Upper lobe of right lung (tissue), 1 donor: Measurements from ENCODE around the gene OCSTAMP. TPM values are rescaled to one million over a fixed set of nuclear protein-coding genes. Genes with fewer than 3 reads are reported as not detected.

Experiments used
- ATAC-seq: fragments of 200-7000 bp; cut with Tn5 transposase; one replicate; pipeline ENCODE4 v1.9.1; 2020; ENCODE audit warnings: mild to moderate bottlenecking, moderate library complexity
- DNase-seq: peaks from one replicate; pipeline ENCODE4 v3.0.0-alpha.2; 2020
- H3K27ac ChIP-seq: fragments of 200-600 bp; one replicate; pipeline ENCODE4 v1.8.0; 2022
- H3K27me3 ChIP-seq: fragments of 200-600 bp; one replicate; pipeline ENCODE4 v1.8.0; 2022; ENCODE audit warnings: mild to moderate bottlenecking
- H3K36me3 ChIP-seq: fragments of 200-600 bp; one replicate; pipeline ENCODE4 v1.8.0; 2022
- H3K4me1 ChIP-seq: fragments of 200-600 bp; one replicate; pipeline ENCODE4 v1.8.0; 2022
- H3K4me3 ChIP-seq: fragments of 200-600 bp; one replicate; pipeline ENCODE4 v1.8.0; 2022; ENCODE audit warnings: mild to moderate bottlenecking
- H3K9me3 ChIP-seq: fragments of 200-600 bp; one replicate; pipeline ENCODE4 v1.8.0; 2022
- intact Hi-C: fragments of 100-400 bp; cut with DNase I; formaldehyde crosslinking; loops from one replicate; pipeline ENCODE4 v1.11.0; 2022
- total RNA-seq: library from RNA; stranded (reverse); fragmentation: NEBNext Ultra II Directional; extraction: Animal tissue kit (Norgen Biotek cat#: 25700); gene quantifications from one replicate; pipeline ENCODE4 v1.2.1, GENCODE V29; 2021
- TF ChIP-seq, protein P1 (sequence below): fragments of 200-600 bp; IDR thresholded peaks from one replicate; pipeline ENCODE4 v1.8.0; 2022; ENCODE audit warnings: antibody characterized with exemption
- donor health status: DM: no; HTN: yes; CAD: no; lungs with severe emphysema.

The OCSTAMP gene
- total RNA-seq, 1 donor from 2014 or later, result 0.43 TPM

DNA sequence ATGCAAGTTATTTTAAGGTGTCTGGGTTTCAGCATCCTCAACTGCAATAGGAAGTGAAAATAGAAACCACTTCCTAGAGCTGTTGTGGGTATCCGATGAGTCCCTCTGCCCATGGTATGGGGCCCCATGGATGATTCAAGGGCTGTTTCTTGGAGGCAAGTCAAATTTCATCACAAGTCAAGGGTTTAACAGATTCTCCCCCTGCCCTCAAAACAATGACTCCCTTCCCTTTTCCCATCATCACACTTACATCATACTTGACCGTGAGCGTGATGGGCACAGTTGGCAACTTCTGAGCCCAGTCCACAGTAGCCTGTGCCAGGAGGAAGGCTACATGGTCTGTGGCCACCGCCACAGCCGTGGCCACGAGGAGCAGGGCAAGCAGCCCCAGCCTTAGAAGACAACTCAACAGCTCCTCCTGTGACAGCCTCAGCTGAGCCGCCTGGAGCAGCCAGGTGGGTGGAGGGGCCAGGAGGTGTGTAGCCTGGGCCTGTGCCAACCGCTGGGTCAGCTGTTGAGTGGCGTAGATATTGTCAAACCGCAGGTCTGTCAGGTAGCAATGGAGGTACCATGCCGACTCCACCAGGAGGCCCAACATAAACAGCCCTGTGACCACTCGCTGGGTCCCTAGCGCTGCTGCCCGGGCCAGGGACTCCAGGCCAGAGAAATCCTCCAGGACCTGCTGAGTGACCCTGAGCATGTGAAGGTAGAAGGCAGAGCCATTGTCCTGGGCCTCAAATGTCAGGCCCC is 5.2 kb downstream of the OCSTAMP start:
- intact Hi-C loops, result no loop called here
- peak; percentile 58 for ATAC-seq
- Histone ChIP-seq H3K4me3 (no peak overlapping the region), H3K36me3 (no peaks in the 10 kb centered on the region), H3K27ac (no peak overlapping the region), H3K9me3 (no peaks in the 10 kb centered on the region), H3K4me1 (no peaks in the 10 kb centered on the region), H3K27me3 (peaks cover 27% of the 10 kb centered on the region)
- DNase-seq, result no peak
- TF ChIP-seq, protein P1, sequence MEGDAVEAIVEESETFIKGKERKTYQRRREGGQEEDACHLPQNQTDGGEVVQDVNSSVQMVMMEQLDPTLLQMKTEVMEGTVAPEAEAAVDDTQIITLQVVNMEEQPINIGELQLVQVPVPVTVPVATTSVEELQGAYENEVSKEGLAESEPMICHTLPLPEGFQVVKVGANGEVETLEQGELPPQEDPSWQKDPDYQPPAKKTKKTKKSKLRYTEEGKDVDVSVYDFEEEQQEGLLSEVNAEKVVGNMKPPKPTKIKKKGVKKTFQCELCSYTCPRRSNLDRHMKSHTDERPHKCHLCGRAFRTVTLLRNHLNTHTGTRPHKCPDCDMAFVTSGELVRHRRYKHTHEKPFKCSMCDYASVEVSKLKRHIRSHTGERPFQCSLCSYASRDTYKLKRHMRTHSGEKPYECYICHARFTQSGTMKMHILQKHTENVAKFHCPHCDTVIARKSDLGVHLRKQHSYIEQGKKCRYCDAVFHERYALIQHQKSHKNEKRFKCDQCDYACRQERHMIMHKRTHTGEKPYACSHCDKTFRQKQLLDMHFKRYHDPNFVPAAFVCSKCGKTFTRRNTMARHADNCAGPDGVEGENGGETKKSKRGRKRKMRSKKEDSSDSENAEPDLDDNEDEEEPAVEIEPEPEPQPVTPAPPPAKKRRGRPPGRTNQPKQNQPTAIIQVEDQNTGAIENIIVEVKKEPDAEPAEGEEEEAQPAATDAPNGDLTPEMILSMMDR, result no peak

DNA sequence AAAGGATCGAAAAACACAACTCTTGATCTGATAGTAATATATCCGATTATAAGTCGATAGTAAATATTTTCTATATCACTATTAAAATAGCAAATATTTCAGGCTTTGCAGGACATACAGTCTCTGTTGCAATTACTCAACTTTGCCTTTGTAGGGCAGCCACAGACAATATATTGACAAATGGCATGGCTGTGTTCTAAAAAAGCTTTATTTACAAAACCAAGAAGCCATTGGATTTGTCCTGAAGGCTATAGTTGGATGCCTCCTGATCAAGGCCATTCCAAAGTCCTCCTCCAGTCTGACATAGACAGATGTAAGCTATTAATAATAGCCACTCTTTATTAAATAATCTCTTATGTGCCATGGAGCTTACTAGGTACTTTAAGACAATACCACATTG is 5.9 kb downstream of the OCSTAMP start:
- TF ChIP-seq, protein P1, result no peak
- DNase-seq (no peak), ATAC-seq (no peak)
- peaks cover 27% of the 10 kb centered on the region for H3K27me3 ChIP-seq
- intact Hi-C loops, result no loop called here
- H3K36me3 ChIP-seq, result no peaks in the 10 kb centered on the region
- H3K27ac ChIP-seq, result no peak overlapping the region
- H3K4me1 ChIP-seq, result no peaks in the 10 kb centered on the region
- no peaks in the 10 kb centered on the region for H3K9me3 ChIP-seq
- H3K4me3 ChIP-seq, result no peak overlapping the region

DNA sequence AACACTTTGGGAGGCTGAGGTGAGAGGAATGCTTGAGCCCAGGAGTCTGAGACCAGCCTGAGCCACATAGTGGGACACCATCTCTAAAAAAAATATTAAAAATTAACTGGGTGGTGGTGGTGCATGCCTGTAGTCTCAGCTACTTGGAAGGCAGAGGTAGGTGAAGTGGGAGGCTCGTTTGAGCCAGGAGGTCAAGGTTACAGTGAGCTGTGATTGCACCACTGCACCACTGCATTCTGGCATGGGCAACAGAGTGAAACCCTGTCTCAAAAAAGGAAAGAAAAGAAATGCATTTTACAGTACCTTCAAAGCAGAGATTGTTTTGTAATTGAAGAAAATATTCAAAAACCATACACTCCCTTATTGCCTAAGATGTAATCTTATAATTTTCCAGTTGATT is 6.5 kb downstream of the OCSTAMP start:
- Histone ChIP-seq H3K36me3 (no peaks in the 10 kb centered on the region), H3K27me3 (peaks cover 31% of the 10 kb centered on the region), H3K9me3 (no peaks in the 10 kb centered on the region), H3K4me3 (no peak overlapping the region), H3K4me1 (no peaks in the 10 kb centered on the region), H3K27ac (no peak overlapping the region)
- intact Hi-C loops, result no loop called here
- DNase-seq, result no peak
- no peak for ATAC-seq
- TF ChIP-seq, protein P1, result no peak

DNA sequence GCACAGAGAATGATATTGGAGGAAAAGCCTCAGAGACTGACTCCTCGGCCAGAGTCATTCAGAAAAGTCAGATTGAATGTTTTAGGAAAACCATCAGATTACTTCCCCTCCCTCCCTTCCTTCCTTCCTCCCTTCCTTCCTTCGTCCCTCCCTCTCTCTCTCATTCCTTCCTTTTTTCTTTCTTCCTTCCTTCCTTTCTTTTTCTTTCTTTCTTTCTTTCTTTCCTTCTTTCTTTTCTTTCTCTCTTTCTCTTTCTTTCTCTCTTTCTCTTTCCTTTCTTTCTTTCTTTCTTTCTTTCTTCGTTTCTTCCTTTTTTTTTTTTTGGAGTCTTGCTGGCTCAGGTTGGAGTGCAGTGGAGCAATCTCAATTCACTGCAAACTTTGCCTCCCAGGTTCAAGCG is 7.4 kb downstream of the OCSTAMP start:
- DNase-seq (no peak), ATAC-seq (no peak)
- H3K27ac ChIP-seq, result no peak overlapping the region
- no peaks in the 10 kb centered on the region for H3K9me3 ChIP-seq
- H3K4me1 ChIP-seq, result no peaks in the 10 kb centered on the region
- intact Hi-C loops, result no loop called here
- TF ChIP-seq, protein P1, result no peak
- peaks cover 36% of the 10 kb centered on the region for H3K27me3 ChIP-seq
- no peak overlapping the region for H3K4me3 ChIP-seq
- H3K36me3 ChIP-seq, result no peaks in the 10 kb centered on the region

DNA sequence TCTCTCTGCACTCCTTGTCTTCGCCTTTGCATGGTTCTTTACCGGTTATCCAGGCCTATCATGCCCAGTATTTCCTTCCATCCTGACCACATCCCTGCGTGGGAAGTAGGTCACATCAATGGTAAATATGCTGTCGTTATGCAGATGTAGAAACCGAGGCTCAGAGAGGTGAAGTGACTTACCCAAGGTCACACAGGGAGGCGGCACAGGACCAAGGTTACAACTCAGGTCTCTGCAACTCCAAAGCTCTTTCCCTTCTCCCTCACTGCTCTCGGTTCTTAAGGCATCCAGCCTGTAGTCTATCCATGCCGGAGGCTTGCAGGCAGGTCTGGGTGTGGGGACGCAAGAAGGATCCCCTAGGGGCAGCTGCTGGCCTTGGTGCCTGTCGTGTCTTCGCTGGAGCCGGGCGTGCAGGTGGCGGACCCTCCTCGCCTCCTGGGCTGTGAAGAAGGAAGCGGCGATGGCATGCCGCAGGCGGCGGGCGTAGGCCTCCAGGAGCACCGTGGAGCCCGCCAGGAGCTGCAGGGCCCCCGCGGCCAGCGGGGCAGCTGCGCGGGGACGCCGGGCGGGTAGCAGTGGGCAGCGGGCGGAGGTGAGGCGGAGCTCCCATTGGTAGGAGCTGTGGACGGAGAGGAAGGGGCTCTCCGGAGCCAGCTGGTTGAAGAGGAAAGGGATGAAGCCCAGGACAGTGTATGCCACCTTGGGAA is 9.1 kb downstream of the OCSTAMP start:
- ATAC-seq, result no peak
- Histone ChIP-seq H3K4me3 (no peak overlapping the region), H3K36me3 (no peaks in the 10 kb centered on the region), H3K9me3 (no peaks in the 10 kb centered on the region), H3K4me1 (no peaks in the 10 kb centered on the region), H3K27me3 (peaks cover 36% of the 10 kb centered on the region), H3K27ac (no peak overlapping the region)
- TF ChIP-seq, protein P1, result no peak
- no peak for DNase-seq
- intact Hi-C loops, result no loop called here
